B cell (primary cell): ENCODE measurements around the gene PGPEP1. TPM values are rescaled to one million over a fixed set of nuclear protein-coding genes. Genes with fewer than 3 reads are reported as not detected.
A peak's percentile ranks its signal among the peaks of the same experiment; 100 is the strongest.

Experiments
- ATAC-seq: fragments of 200-7000 bp; cut with Tn5 transposase; one replicate; pipeline ENCODE4 v1.10.0; 2021; ENCODE audit warnings: low read depth, mild to moderate bottlenecking, moderate number of reproducible peaks, moderate library complexity
- CTCF ChIA-PET: fragments of 350-600 bp; sonication (Branson Sonifier 250); formaldehyde crosslinking; loops from one replicate; lab custom pipeline; 2021; ENCODE audit warnings: antibody characterized with exemption, inconsistent platforms; lab: Charles Lee
- POLR2A ChIA-PET: fragments of 350-600 bp; sonication (Branson Sonifier 250); formaldehyde crosslinking; loops from one replicate; lab custom pipeline; 2021; ENCODE audit warnings: antibody characterized with exemption; lab: Charles Lee
- DNase-seq: peaks from one replicate; pipeline ENCODE4 v3.0.0; 2013
- H2AFZ ChIP-seq: 2 replicates; pipeline ENCODE4 v1.6.1; 2012; ENCODE audit warnings: mild to moderate bottlenecking, low read depth, low read length; ENCODE audit not compliant: insufficient read depth, poor library complexity, severe bottlenecking
- H3K27ac ChIP-seq, 2 donors: 1 replicate in 1 of 2; 2 replicates in 1 of 2; pipeline ENCODE4 v1.5.1; 2012 to 2013; ENCODE audit warnings: low read length in 2 of 2, mild to moderate bottlenecking in 2 of 2, moderate library complexity in 1 of 2
- H3K27me3 ChIP-seq, 4 experiments: fragments of 200-600 bp in 1 of 4; sonication (generic) in 1 of 4; replicated peaks in 1 of 4; 1 replicate in 2 of 4; 2 replicates in 2 of 4; pipeline versions ENCODE4 v1.6.1 to v1.7.0; 2013 to 2016; ENCODE audit warnings: low read length in 3 of 4, mild to moderate bottlenecking in 2 of 4, mixed read lengths in 1 of 4, moderate library complexity in 1 of 4; ENCODE audit not compliant: insufficient read depth in 4 of 4, control insufficient read depth in 3 of 4; ENCODE audit errors: control extremely low read depth in 1 of 4
- H3K36me3 ChIP-seq, 2 experiments: replicated peaks in 1 of 2; 1 replicate in 1 of 2; 2 replicates in 1 of 2; pipeline versions ENCODE4 v1.6.1 to v1.7.1; 2013; ENCODE audit warnings: low read length in 1 of 2; ENCODE audit not compliant: insufficient read depth in 2 of 2, control insufficient read depth in 1 of 2; ENCODE audit errors: control extremely low read depth in 1 of 2, extremely low read depth in 1 of 2
- H3K4me1 ChIP-seq, 2 donors: fragments of 200-600 bp in 1 of 2; sonication (generic) in 1 of 2; 1 replicate in 1 of 2; 2 replicates in 1 of 2; pipeline versions ENCODE4 v1.5.1 to v1.6.1; 2013 to 2017; ENCODE audit warnings: low read length in 2 of 2; ENCODE audit not compliant: control insufficient read depth in 2 of 2, insufficient read depth in 2 of 2
- H3K4me2 ChIP-seq: replicated peaks from 2 replicates; pipeline ENCODE3; 2012; ENCODE audit warnings: mild to moderate bottlenecking, low read depth, low read length; ENCODE audit not compliant: poor library complexity, severe bottlenecking
- H3K4me3 ChIP-seq, 5 experiments: fragments of 200-600 bp in 1 of 5; sonication (generic) in 1 of 5; 1 replicate in 3 of 5; 2 replicates in 2 of 5; pipeline versions ENCODE4 v1.5.1 to v1.7.0; 2011 to 2016; ENCODE audit warnings: low read length in 4 of 5, mild to moderate bottlenecking in 4 of 5, low read depth in 2 of 5, control low read depth in 1 of 5, moderate library complexity in 1 of 5; ENCODE audit not compliant: insufficient read depth in 1 of 5; ENCODE audit errors: control extremely low read depth in 1 of 5, extremely low read depth in 1 of 5
- H3K79me2 ChIP-seq: fragments of 200-600 bp; sonication (generic); one replicate; pipeline ENCODE4 v1.6.0; 2016; ENCODE audit warnings: low read length; ENCODE audit not compliant: control insufficient read depth, insufficient read depth
- H3K9ac ChIP-seq: fragments of 200-600 bp; sonication (generic); 2 replicates; pipeline ENCODE4 v1.6.1; 2017; ENCODE audit warnings: mild to moderate bottlenecking, low read length, moderate library complexity
- H3K9me3 ChIP-seq, 3 donors: one replicate each; pipeline versions ENCODE4 v1.6.1 to v1.7.1; 2013; ENCODE audit warnings: low read length in 2 of 3; ENCODE audit not compliant: control insufficient read depth in 2 of 3, insufficient read depth in 1 of 3; ENCODE audit errors: control extremely low read depth in 1 of 3
- H4K20me1 ChIP-seq: 2 replicates; pipeline ENCODE4 v1.6.0; 2012; ENCODE audit warnings: mild to moderate bottlenecking, low read length; ENCODE audit not compliant: insufficient read depth, control insufficient read depth, poor library complexity, severe bottlenecking
- H3K27ac Mint-ChIP-seq: one replicate; pipeline ENCODE4 v1.8.0; 2021; ENCODE audit warnings: mixed read lengths
- H3K27me3 Mint-ChIP-seq: one replicate; pipeline ENCODE4 v1.8.0; 2021; ENCODE audit warnings: mixed read lengths
- H3K4me1 Mint-ChIP-seq: one replicate; pipeline ENCODE4 v1.8.0; 2021; ENCODE audit warnings: mixed read lengths
- H3K4me3 Mint-ChIP-seq: one replicate; pipeline ENCODE4 v1.8.0; 2021; ENCODE audit warnings: mixed read lengths
- H3K9me3 Mint-ChIP-seq: one replicate; pipeline ENCODE4 v1.8.0; 2022; ENCODE audit warnings: mixed read lengths; ENCODE audit not compliant: insufficient read depth
- EZH2 ChIP-seq: IDR thresholded peaks from 2 replicates; pipeline ENCODE4 v1.6.1; 2012; ENCODE audit warnings: borderline replicate concordance, low read depth, mild to moderate bottlenecking, moderate library complexity, low read length; ENCODE audit not compliant: insufficient read depth, poor library complexity, severe bottlenecking
- WGBS: methylation state at CpG from one replicate; pipeline ENCODE4 v1.1.5; 2013; ENCODE audit warnings: missing lambda C conversion rate; ENCODE audit not compliant: insufficient coverage; 5-methylcytosine and 5-hydroxymethylcytosine counted together
- intact Hi-C: fragments of 100-400 bp; cut with micrococcal nuclease; formaldehyde crosslinking; loops from one replicate; pipeline ENCODE4 v1.10.0; 2022
- polyA plus RNA-seq: library from polyadenylated mRNA; depleted of rRNA; stranded (reverse); fragments of >200 nt; gene quantifications from 2 replicates; pipeline ENCODE4 v1.2.3, GENCODE V29; 2012
- total RNA-seq, 2 donors: library from RNA; stranded (reverse); fragments of 120-200 nt in 1 of 2; gene quantifications; 1 replicate in 1 of 2; 2 replicates in 1 of 2; pipeline versions ENCODE4 v1.2.3 to v1.2.4, GENCODE V29; 2013 to 2022
- TF ChIP-seq, protein P1 (sequence below): fragments of 200-600 bp; IDR thresholded peaks from one replicate; pipeline ENCODE4 v1.8.0; 2022; ENCODE audit warnings: antibody characterized with exemption, mild to moderate bottlenecking

PGPEP1 gene
- total and polyA plus RNA-seq, 2 donors (not counting 1 experiment from before 2014, with no cell fraction given): 17.6 to 20.9 TPM

DNA sequence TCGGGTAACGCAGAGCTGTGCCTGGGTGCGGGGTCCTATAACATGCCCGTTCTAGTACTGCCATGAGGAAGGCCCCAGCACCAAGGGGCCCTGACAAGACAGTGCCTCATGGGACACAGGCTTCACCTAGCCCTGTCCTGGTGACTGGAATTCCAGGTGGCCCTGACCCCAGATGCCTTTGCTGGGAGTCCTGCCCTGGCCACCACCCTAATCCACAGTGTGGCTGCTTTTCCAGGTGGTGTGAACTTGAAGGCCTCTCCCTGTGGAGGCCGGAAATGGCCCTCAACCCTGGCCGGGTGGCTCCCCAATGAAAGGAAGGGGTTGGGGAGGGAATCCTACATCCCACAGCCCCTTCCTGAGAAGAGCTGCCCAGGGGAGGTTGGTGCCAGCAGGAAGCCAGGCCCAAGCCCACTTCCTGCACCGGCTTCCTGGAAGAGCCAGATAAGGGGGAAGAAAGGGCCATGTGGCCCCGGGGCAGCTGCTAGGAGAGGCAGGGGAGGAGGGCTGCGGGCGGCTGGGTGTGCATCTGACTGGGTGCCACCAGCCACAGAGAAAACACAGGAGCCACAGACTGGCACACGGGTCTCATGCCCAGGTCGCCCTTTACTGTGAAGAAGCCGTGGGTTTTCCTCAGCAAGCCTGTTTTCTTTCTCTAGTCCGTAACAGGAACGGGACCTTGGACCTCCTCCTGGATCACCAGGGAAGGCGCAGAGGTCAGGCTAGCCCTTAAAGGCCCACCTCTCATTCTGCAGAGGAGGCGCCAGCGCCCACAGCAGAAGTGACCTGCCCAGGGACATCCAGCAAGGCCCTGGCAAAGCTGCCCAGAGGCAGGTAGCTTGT is 22.2 kb upstream of the PGPEP1 start:
- Histone ChIP-seq H3K79me2 (peaks cover 54% of the 10 kb centered on the region), H3K9ac (no peak overlapping the region), H4K20me1 (peaks cover 7% of the 10 kb centered on the region), H3K4me3 (no peak overlapping the region), H3K36me3 (peaks cover 0 to 6% of the 10 kb centered on the region in 2 experiments), H3K4me1 (peaks cover 24 to 57% of the 10 kb centered on the region in 2 donors), H3K9me3 (peaks cover 0 to 6% (median 0%) of the 10 kb centered on the region in 3 donors), H3K4me2 (peak overlapping the region; percentile 65), H3K27ac (peak overlapping the region; percentile 0 to 78), H3K27me3 (no peaks in the 10 kb centered on the region), H2AFZ (peak overlapping the region; percentile 28)
- intact Hi-C loops: no loop called here
- TF ChIP-seq EZH2: no peak
- TF ChIP-seq, protein P1, sequence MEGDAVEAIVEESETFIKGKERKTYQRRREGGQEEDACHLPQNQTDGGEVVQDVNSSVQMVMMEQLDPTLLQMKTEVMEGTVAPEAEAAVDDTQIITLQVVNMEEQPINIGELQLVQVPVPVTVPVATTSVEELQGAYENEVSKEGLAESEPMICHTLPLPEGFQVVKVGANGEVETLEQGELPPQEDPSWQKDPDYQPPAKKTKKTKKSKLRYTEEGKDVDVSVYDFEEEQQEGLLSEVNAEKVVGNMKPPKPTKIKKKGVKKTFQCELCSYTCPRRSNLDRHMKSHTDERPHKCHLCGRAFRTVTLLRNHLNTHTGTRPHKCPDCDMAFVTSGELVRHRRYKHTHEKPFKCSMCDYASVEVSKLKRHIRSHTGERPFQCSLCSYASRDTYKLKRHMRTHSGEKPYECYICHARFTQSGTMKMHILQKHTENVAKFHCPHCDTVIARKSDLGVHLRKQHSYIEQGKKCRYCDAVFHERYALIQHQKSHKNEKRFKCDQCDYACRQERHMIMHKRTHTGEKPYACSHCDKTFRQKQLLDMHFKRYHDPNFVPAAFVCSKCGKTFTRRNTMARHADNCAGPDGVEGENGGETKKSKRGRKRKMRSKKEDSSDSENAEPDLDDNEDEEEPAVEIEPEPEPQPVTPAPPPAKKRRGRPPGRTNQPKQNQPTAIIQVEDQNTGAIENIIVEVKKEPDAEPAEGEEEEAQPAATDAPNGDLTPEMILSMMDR: no peak
- H3K4me1 Mint-ChIP-seq: peaks cover 57% of the 10 kb centered on the region
- ChIA-PET CTCF (interaction anchor here (1.2 to 9.8 kb wide), 4 partner anchors 11 to 93 kb away, joined by 3 to 242 read pairs (median 8); partner anchors contain the start of gene JUND), POLR2A (interaction anchor here (0.6 to 4.6 kb wide), 5 partner anchors 12 to 47 kb away, joined by 4 to 37 read pairs (median 4); partner anchors contain the start of gene JUND)
- ATAC-seq: no peak
- H3K27ac Mint-ChIP-seq: peak overlapping the region; percentile 78
- peak overlapping the region; percentile 19 for H3K4me3 Mint-ChIP-seq
- WGBS: 38% methylated on average over 16 of the region's 18 CpGs
- DNase-seq: no peak
- no peaks in the 10 kb centered on the region for H3K9me3 Mint-ChIP-seq
- no peaks in the 10 kb centered on the region for H3K27me3 Mint-ChIP-seq
